Suppressor macrophage treated with lipopolysaccharide for 1 hour (primary cell): Measurements from ENCODE around the gene IFNL2.
"Not testable (repeated sequence)": the region's sequence is repeated elsewhere in the genome, so short reads cannot be mapped to it uniquely, and the experiment has no call there.

ENCODE experiments used
- DNase-seq, 3 donors: peaks; one replicate each; pipeline ENCODE4 v3.0.0-alpha.2; 2020 to 2022

IFNL2 gene

GRCh38 chr19:39253374-39254149 lies 14.6 kb upstream of the IFNL2 start:
- DNase-seq = no peak

GRCh38 chr19:39254531-39255345 lies 13.5 kb upstream of the IFNL2 start:
- DNase-seq = no peak

- no peak for DNase-seq
Observed at GRCh38 chr19:39257227-39257626, 11.0 kb upstream of the IFNL2 start.

- no peak for DNase-seq
Observed at GRCh38 chr19:39261704-39262103, 6.5 kb upstream of the IFNL2 start.

GRCh38 chr19:39262496-39262895 lies 5.7 kb upstream of the IFNL2 start:
- no peak for DNase-seq

- DNase-seq = no peak
Observed at GRCh38 chr19:39263912-39264305, 4.3 kb upstream of the IFNL2 start.

- no peak for DNase-seq
Observed at GRCh38 chr19:39264306-39265290, 3.6 kb upstream of the IFNL2 start.

- no peak for DNase-seq
Observed at GRCh38 chr19:39265321-39265916, 2.8 kb upstream of the IFNL2 start.

GRCh38 chr19:39268531-39269223 lies 481 bp downstream of the IFNL2 start:
- not testable (repeated sequence) for DNase-seq

GRCh38 chr19:39269369-39269768 lies 1.2 kb downstream of the IFNL2 start:
- DNase-seq = not testable (repeated sequence)

GRCh38 chr19:39270036-39270871 lies 2.1 kb downstream of the IFNL2 start:
- DNase-seq = no peak

- not testable (repeated sequence) for DNase-seq
Observed at GRCh38 chr19:39273859-39274258, 5.7 kb downstream of the IFNL2 start.

GRCh38 chr19:39275578-39275977 lies 7.4 kb downstream of the IFNL2 start:
- no peak for DNase-seq

- no peak for DNase-seq
Observed at GRCh38 chr19:39276740-39277139, 8.5 kb downstream of the IFNL2 start.

- DNase-seq = peak in 1 of 3 donors; percentile 21
Observed at GRCh38 chr19:39277598-39277997, 9.4 kb downstream of the IFNL2 start.

- no peak for DNase-seq
Observed at GRCh38 chr19:39282021-39282420, 13.8 kb downstream of the IFNL2 start.

GRCh38 chr19:39284032-39284431 lies 15.8 kb downstream of the IFNL2 start:
- DNase-seq = no peak

- no peak for DNase-seq
Observed at GRCh38 chr19:39293394-39293793, 25.2 kb downstream of the IFNL2 start.

- DNase-seq = peak; percentile 50 to 67 (median 59)
Observed at GRCh38 chr19:39296055-39296645, 28.0 kb downstream of the IFNL2 start, which contains the start of gene IFNL1. Gene IFNL1, plus strand, starts transcription at chr19:39296407. Its CDS starts 15 bp downstream, at chr19:39296422.

- DNase-seq = no peak
Observed at GRCh38 chr19:39296906-39297305, 28.7 kb downstream of the IFNL2 start.
